HUES64 (cell line): ENCODE data around the gene STUB1.
"Not testable (repeated sequence)": the region's sequence is repeated elsewhere in the genome, so short reads cannot be mapped to it uniquely, and the experiment has no call there.

Source experiments
- H3K27ac ChIP-seq: 2 replicates; pipeline ENCODE4 v1.7.0; 2013; ENCODE audit warnings: low read depth, low read length, inconsistent platforms
- H3K27me3 ChIP-seq: 2 replicates; pipeline ENCODE4 v1.6.1; 2013; ENCODE audit warnings: mild to moderate bottlenecking, low read length; ENCODE audit not compliant: insufficient read depth
- H3K36me3 ChIP-seq: 2 replicates; pipeline ENCODE4 v1.6.1; 2013; ENCODE audit warnings: mild to moderate bottlenecking, low read length; ENCODE audit not compliant: insufficient read depth
- H3K4me1 ChIP-seq: 2 replicates; pipeline ENCODE4 v1.6.1; 2013; ENCODE audit warnings: mild to moderate bottlenecking, low read length, moderate library complexity; ENCODE audit not compliant: insufficient read depth
- H3K4me3 ChIP-seq: 2 replicates; pipeline ENCODE4 v1.5.1; 2013; ENCODE audit warnings: mild to moderate bottlenecking, low read length, moderate library complexity
- H3K9ac ChIP-seq: 2 replicates; pipeline ENCODE4 v1.6.1; 2013; ENCODE audit warnings: mild to moderate bottlenecking, low read depth, low read length
- H3K9me3 ChIP-seq: 2 replicates; pipeline ENCODE4 v1.6.1; 2013; ENCODE audit warnings: low read depth, low read length; ENCODE audit not compliant: insufficient read depth
- WGBS: fragments of 150-250, 120-280 bp; methylation state at CpG from one replicate; pipeline ENCODE4 v1.1.7; 2013; ENCODE audit warnings: missing lambda C conversion rate; 5-methylcytosine and 5-hydroxymethylcytosine counted together

The STUB1 gene

GRCh38 chr16:711548-712320 lies 31.5 kb downstream of the STUB1 start:
- no peak overlapping the region for H3K9ac ChIP-seq
- H3K4me1 ChIP-seq: peaks cover 10% of the 10 kb centered on the region; the same call in 1 of the 2 replicates
- 19% methylated on average over 22 of the region's 25 CpGs for WGBS
- H3K4me3 ChIP-seq: no peak overlapping the region
- H3K36me3 ChIP-seq: no peaks in the 10 kb centered on the region
- H3K27me3 ChIP-seq: peaks cover 77% of the 10 kb centered on the region
- H3K27ac ChIP-seq: no peak overlapping the region
- no peaks in the 10 kb centered on the region for H3K9me3 ChIP-seq

- H3K9me3 ChIP-seq, H3K4me3 ChIP-seq, H3K9ac ChIP-seq, H3K36me3 ChIP-seq, H3K27ac ChIP-seq: not testable (repeated sequence)
- Histone ChIP-seq H3K27me3 (peaks cover 69% of the 10 kb centered on the region), H3K4me1 (peaks cover 11% of the 10 kb centered on the region; the same call in 1 of the 2 replicates)
- WGBS: 49% methylated on average over 12 of the region's 13 CpGs
These were observed 32.6 kb downstream of the STUB1 start for GRCh38 chr16:712740-713250.

- H3K4me3 ChIP-seq: no peak overlapping the region
- no peak overlapping the region for H3K9ac ChIP-seq
- H3K36me3 ChIP-seq: no peaks in the 10 kb centered on the region
- peaks cover 11% of the 10 kb centered on the region; the same call in 1 of the 2 replicates for H3K4me1 ChIP-seq
- WGBS: 85% methylated on average over 11 of the region's 11 CpGs
- no peaks in the 10 kb centered on the region for H3K9me3 ChIP-seq
- no peak overlapping the region for H3K27ac ChIP-seq
- peaks cover 60% of the 10 kb centered on the region for H3K27me3 ChIP-seq
These were observed 33.9 kb downstream of the STUB1 start for GRCh38 chr16:714079-714478.

- peak within 1 kb of the TSS; percentile 66 for H3K4me3 ChIP-seq
- no peak within 1 kb of the TSS for H3K27ac ChIP-seq
- H3K4me1 ChIP-seq: peaks cover 13% of the 10 kb centered on the region; the same call in 1 of the 2 replicates
- H3K9ac ChIP-seq: peak within 1 kb of the TSS; percentile 57
- peaks cover 53% of the 10 kb centered on the region for H3K27me3 ChIP-seq
- no peaks in the 10 kb centered on the region for H3K9me3 ChIP-seq
- no peaks in the 10 kb centered on the region for H3K36me3 ChIP-seq
- WGBS: 9% methylated on average over 108 of the region's 108 CpGs
These were observed 34.6 kb downstream of the STUB1 start, which contains the start of gene METRN for GRCh38 chr16:714558-715476. METRN (plus strand) TSS chr16:715118; CDS start chr16:715290, 172 bp downstream.

GRCh38 chr16:715477-716199 lies 35.4 kb downstream of the STUB1 start:
- Histone ChIP-seq H3K36me3 (no peaks in the 10 kb centered on the region), H3K4me1 (peaks cover 18% of the 10 kb centered on the region; the same call in 1 of the 2 replicates), H3K27ac (no peak overlapping the region), H3K4me3 (peak overlapping the region; percentile 66), H3K9me3 (no peaks in the 10 kb centered on the region), H3K27me3 (peaks cover 46% of the 10 kb centered on the region), H3K9ac (peak overlapping the region; percentile 57)
- 4% methylated on average over 74 of the region's 74 CpGs for whole genome bisulfite sequencing

GRCh38 chr16:716200-716568 lies 36.0 kb downstream of the STUB1 start:
- H3K36me3 ChIP-seq: no peaks in the 10 kb centered on the region
- H3K9ac ChIP-seq: 0 out of 2 replicates have a peak overlapping the region, but pooled peaks have one; percentile 37
- H3K9me3 ChIP-seq: no peaks in the 10 kb centered on the region
- 14% methylated on average over 11 of the region's 12 CpGs for WGBS
- peaks cover 40% of the 10 kb centered on the region for H3K27me3 ChIP-seq
- peak overlapping the region; percentile 66 for H3K4me3 ChIP-seq
- H3K4me1 ChIP-seq: peaks cover 18% of the 10 kb centered on the region; the same call in 1 of the 2 replicates
- H3K27ac ChIP-seq: no peak overlapping the region

GRCh38 chr16:716768-717325 lies 36.6 kb downstream of the STUB1 start:
- H3K9ac ChIP-seq: no peak overlapping the region
- peak overlapping the region; percentile 66; the same call in 1 of the 2 replicates for H3K4me3 ChIP-seq
- H3K9me3 ChIP-seq: no peaks in the 10 kb centered on the region
- H3K27ac ChIP-seq: no peak overlapping the region
- H3K27me3 ChIP-seq: peaks cover 38% of the 10 kb centered on the region
- no peaks in the 10 kb centered on the region for H3K36me3 ChIP-seq
- 89% methylated on average over 29 of the region's 29 CpGs for WGBS
- peaks cover 18% of the 10 kb centered on the region; the same call in 1 of the 2 replicates for H3K4me1 ChIP-seq

- Histone ChIP-seq H3K4me3 (no peak overlapping the region), H3K4me1 (peaks cover 18% of the 10 kb centered on the region; the same call in 1 of the 2 replicates), H3K9me3 (no peaks in the 10 kb centered on the region), H3K36me3 (no peaks in the 10 kb centered on the region), H3K27ac (no peak overlapping the region), H3K9ac (no peak overlapping the region), H3K27me3 (peaks cover 36% of the 10 kb centered on the region)
- 76% methylated on average over 32 of the region's 32 CpGs for WGBS
These were observed 37.4 kb downstream of the STUB1 start for GRCh38 chr16:717450-718245.

- Histone ChIP-seq H3K27ac (no peak overlapping the region), H3K4me1 (peaks cover 18% of the 10 kb centered on the region; the same call in 1 of the 2 replicates), H3K4me3 (no peak overlapping the region), H3K36me3 (peaks cover 4% of the 10 kb centered on the region; the same call in 1 of the 2 replicates), H3K9me3 (no peaks in the 10 kb centered on the region), H3K27me3 (peaks cover 36% of the 10 kb centered on the region), H3K9ac (no peak overlapping the region)
- 92% methylated on average over 9 of the region's 9 CpGs for WGBS
These were observed 38.2 kb downstream of the STUB1 start for GRCh38 chr16:718389-718788.
